NB4 (cell line): ENCODE measurements around the gene GGT5.

Experiments
- MAX ChIP-seq: IDR thresholded peaks from 2 replicates; pipeline ENCODE4 v1.6.1; 2011; ENCODE audit warnings: low read depth, low read length
- MYC ChIP-seq: IDR thresholded peaks from 2 replicates; pipeline ENCODE4 v1.6.1; 2011; ENCODE audit warnings: low read depth, low read length
- POLR2A ChIP-seq: IDR thresholded peaks from 2 replicates; pipeline ENCODE4 v1.6.1; 2011; ENCODE audit warnings: mild to moderate bottlenecking; ENCODE audit not compliant: insufficient read length; ENCODE audit errors: extremely low read depth
- TF ChIP-seq, protein P1 (sequence below): IDR thresholded peaks from one replicate; pipeline ENCODE4 v1.5.1; 2012; ENCODE audit warnings: low read depth, low read length

DNA sequence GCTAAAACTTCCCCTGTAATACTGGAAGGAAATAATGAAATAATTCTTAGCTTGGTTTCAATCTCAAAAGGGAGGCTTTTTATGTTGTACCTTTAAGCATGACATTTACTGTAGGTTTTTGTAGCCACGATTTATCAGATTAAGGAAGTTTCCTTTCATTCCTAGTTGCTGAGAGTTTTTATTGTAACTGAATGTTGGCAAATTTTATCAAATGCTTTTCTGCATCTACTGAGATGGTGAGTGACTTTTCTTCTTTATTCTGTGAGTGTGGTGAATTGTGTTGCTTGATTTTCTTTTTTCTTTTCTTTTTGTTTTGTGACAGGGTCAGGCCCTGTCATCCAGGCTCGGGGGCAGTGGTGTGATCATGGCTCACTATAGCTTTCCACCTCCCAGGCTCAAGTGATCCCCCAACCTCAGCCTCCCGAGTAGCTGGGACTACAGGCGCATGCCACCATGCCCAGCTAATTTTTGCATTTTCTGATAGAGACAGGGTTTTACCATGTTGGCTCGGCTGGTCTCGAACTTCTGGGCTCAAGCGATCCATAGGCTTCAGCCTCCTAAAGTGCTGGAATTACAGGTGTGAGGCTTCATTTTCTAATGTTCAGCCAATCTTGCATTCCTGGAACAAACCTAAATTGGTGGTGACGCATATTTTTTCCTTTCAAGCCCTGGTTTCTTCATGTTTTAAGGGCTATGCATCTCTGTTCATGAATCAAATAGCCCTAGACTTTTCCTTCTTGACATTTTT, 37.4 kb downstream of the GGT5 start:
- TF ChIP-seq POLR2A (no peak), MYC (no peak), MAX (no peak)
- TF ChIP-seq, protein P1, sequence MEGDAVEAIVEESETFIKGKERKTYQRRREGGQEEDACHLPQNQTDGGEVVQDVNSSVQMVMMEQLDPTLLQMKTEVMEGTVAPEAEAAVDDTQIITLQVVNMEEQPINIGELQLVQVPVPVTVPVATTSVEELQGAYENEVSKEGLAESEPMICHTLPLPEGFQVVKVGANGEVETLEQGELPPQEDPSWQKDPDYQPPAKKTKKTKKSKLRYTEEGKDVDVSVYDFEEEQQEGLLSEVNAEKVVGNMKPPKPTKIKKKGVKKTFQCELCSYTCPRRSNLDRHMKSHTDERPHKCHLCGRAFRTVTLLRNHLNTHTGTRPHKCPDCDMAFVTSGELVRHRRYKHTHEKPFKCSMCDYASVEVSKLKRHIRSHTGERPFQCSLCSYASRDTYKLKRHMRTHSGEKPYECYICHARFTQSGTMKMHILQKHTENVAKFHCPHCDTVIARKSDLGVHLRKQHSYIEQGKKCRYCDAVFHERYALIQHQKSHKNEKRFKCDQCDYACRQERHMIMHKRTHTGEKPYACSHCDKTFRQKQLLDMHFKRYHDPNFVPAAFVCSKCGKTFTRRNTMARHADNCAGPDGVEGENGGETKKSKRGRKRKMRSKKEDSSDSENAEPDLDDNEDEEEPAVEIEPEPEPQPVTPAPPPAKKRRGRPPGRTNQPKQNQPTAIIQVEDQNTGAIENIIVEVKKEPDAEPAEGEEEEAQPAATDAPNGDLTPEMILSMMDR, result no peak
